Measurements from ENCODE around the gene EVA1C.

GRCh38 chr21:32371913-32372314 lies 40.6 kb upstream of the EVA1C start:
- TF ChIP-seq EZH2 (IDR thresholded peaks at IDR 0.05; ENCODE audit: borderline replicate concordance) (no peak), CTCF (IDR thresholded peaks at IDR 0.05; ENCODE audit: poor library complexity) (no peak), EZH2phosphoT487 (IDR thresholded peaks at IDR 0.05; ENCODE audit: low read depth, severe bottlenecking, unreplicated experiment) (no peak)
